Astrocyte of the spinal cord (primary cell): ENCODE measurements around the gene CA12.

Source experiments
- DNase-seq: peaks from one replicate; pipeline ENCODE4 v3.0.0; 2011; ENCODE audit warnings: low read depth, low spot score
- H3K4me3 ChIP-seq: 2 replicates; pipeline ENCODE4 v1.5.1; 2011; ENCODE audit warnings: low read depth, mild to moderate bottlenecking, low read length, moderate library complexity
- CTCF ChIP-seq: IDR thresholded peaks from 2 replicates; pipeline ENCODE4 v1.5.1; 2012; ENCODE audit warnings: low read depth, mild to moderate bottlenecking, low read length, inconsistent platforms
- in situ Hi-C: cut with HindIII; loops from 2 replicates; pipeline ENCODE4 v1.10.0; 2017; ENCODE audit warnings: low sequenced_read_pairs

Gene CA12

DNA sequence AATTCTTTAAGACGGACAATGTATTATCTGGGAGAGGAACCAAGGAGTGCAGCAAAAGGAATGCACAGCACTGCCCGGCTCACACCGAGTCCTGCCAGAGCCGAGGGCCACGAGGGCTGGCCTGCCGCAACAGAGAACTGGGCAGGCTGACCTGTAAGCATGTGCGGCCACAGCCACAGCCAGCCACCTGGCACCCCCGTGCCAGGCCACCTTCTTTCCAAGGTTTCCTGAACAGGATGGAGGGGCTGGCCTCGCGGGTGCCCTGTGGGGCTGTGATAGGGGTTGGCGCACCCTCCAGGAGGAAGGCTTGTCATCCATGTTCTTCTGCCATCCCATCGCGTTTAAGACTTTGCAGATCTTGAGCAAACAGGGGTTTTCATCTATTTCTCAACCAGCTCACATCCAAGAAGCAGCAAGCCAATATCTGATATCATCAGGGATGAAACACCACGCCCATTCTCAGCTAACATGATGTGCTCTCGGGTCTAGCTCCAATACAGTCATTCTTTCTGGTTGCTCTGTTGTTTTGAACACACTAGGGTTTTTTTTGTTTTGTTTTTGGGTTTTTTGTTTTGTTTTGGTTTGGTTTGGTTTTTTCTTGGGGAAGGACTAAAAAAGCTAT, 10.2 kb downstream of the CA12 start:
- in situ Hi-C loops, result no loop called here
- peak; percentile 32 for DNase-seq
- H3K4me3 ChIP-seq, result no peak overlapping the region
- TF ChIP-seq CTCF, result no peak

DNA sequence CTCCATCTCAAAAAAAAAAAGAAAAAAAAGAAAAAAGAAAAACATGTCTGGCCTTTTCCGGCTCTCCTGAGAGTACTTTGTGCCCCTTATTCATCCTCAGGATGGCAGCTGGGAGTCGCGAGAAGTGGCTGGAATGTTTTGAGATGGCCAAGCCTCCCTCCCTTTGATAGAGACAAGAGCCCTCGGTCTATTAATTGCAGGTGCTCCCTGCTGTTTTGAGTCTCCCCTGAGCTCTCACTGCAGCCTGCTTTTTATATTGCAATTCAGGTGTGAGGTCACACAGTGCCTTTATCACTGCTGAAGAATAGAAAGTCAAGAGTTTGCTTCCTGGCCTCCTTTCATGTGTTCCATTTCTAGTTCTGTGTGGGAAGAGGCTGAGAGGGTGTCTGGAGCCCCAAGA, 10.9 kb downstream of the CA12 start:
- in situ Hi-C loops, result no loop called here
- no peak for TF ChIP-seq CTCF
- no peak overlapping the region for H3K4me3 ChIP-seq
- DNase-seq, result no peak

GRCh38 chr15:63369781-63370180, 11.9 kb downstream of the CA12 start:
- in situ Hi-C loops, result no loop called here
- no peak for DNase-seq
- no peak overlapping the region for H3K4me3 ChIP-seq
- no peak for TF ChIP-seq CTCF

- TF ChIP-seq CTCF, result no peak
- H3K4me3 ChIP-seq, result no peak overlapping the region
- in situ Hi-C loops, result no loop called here
- no peak for DNase-seq
Observed at GRCh38 chr15:63369296-63369695, 12.3 kb downstream of the CA12 start.

DNA sequence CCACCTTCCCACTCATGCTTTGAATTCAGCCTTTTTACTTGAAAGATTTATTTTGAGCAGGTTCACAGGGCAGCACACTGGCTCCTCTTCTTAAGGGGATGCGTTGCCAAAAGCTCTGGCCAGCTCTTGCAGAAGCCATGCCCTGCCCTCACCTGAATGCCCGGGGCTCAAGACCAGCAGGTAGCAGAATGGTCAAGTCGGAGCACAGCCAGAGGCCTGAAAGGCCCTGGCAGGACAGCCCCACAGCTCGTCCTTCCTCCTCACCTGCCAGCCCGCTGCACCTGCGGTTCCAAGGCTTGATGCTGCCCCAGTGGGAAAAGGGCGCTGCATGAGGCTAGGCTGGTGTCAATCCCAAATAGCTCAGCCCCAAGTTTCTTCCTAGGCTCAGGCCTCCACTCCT, 13.1 kb downstream of the CA12 start:
- TF ChIP-seq CTCF, result no peak
- no peak for DNase-seq
- in situ Hi-C loops, result no loop called here
- H3K4me3 ChIP-seq, result no peak overlapping the region

- no peak for DNase-seq
- no peak for TF ChIP-seq CTCF
- in situ Hi-C loops, result no loop called here
- no peak overlapping the region for H3K4me3 ChIP-seq
Observed at GRCh38 chr15:63367900-63368299, 13.7 kb downstream of the CA12 start.

- no peak for TF ChIP-seq CTCF
- in situ Hi-C loops, result no loop called here
- no peak for DNase-seq
Observed at GRCh38 chr15:63367390-63367789, 14.3 kb downstream of the CA12 start.

More at GRCh38 chr15:63367390-63367789, 14.3 kb downstream of the CA12 start:
- H3K4me3 ChIP-seq, result no peak overlapping the region
